Fibroblast of lung (primary cell): ENCODE measurements around the gene NME7. TPM values are rescaled to one million over a fixed set of nuclear protein-coding genes. Genes with fewer than 3 reads are reported as not detected.

Experiments used
- DNase-seq, 2 donors: peaks; one replicate each; pipeline versions ENCODE4 v3.0.0 to v3.0.0-alpha.2; 2010; ENCODE audit warnings: low read depth in 2 of 2
- H2AFZ ChIP-seq: 2 replicates; pipeline ENCODE4 v1.5.1; 2012; ENCODE audit warnings: low read length, control low read depth, inconsistent platforms
- H3K27ac ChIP-seq: 2 replicates; pipeline ENCODE4 v1.5.1; 2011; ENCODE audit warnings: low read length, control low read depth; ENCODE audit not compliant: insufficient read depth
- H3K27me3 ChIP-seq: 2 replicates; pipeline ENCODE4 v1.5.1; 2011; ENCODE audit warnings: mild to moderate bottlenecking, low read length; ENCODE audit not compliant: control insufficient read depth, insufficient read depth
- H3K36me3 ChIP-seq: 2 replicates; pipeline ENCODE4 v1.5.1; 2011; ENCODE audit warnings: low read length; ENCODE audit not compliant: control insufficient read depth, insufficient read depth
- H3K4me1 ChIP-seq: 2 replicates; pipeline ENCODE4 v1.5.1; 2011; ENCODE audit warnings: low read length; ENCODE audit not compliant: control insufficient read depth, insufficient read depth; ENCODE audit errors: extremely low read depth
- H3K4me2 ChIP-seq: 2 replicates; pipeline ENCODE4 v1.5.1; 2011; ENCODE audit warnings: low read length, control low read depth; ENCODE audit not compliant: insufficient read depth; ENCODE audit errors: extremely low read depth
- H3K4me3 ChIP-seq, 4 experiments: fragments of 200-600 bp in 1 of 4; sonication (generic) in 1 of 4; replicated peaks in 1 of 4; 2 replicates each; pipeline ENCODE4 v1.5.1; 2011 to 2016; ENCODE audit warnings: low read length in 4 of 4, low read depth in 3 of 4, mild to moderate bottlenecking in 3 of 4, control low read depth in 2 of 4, inconsistent platforms in 1 of 4, mixed read lengths in 1 of 4; ENCODE audit not compliant: insufficient read depth in 1 of 4; ENCODE audit errors: control extremely low read depth in 1 of 4
- H3K79me2 ChIP-seq: 2 replicates; pipeline ENCODE4 v1.5.1; 2012; ENCODE audit warnings: mild to moderate bottlenecking, low read length, inconsistent platforms; ENCODE audit not compliant: control insufficient read depth, insufficient read depth
- H3K9ac ChIP-seq: 2 replicates; pipeline ENCODE4 v1.5.1; 2011; ENCODE audit warnings: mild to moderate bottlenecking, low read length, control low read depth; ENCODE audit not compliant: insufficient read depth
- H3K9me3 ChIP-seq: 2 replicates; pipeline ENCODE4 v1.5.1; 2012; ENCODE audit warnings: low read depth, low read length; ENCODE audit not compliant: control insufficient read depth, insufficient read depth
- H4K20me1 ChIP-seq: 2 replicates; pipeline ENCODE4 v1.5.1; 2011; ENCODE audit warnings: low read length; ENCODE audit not compliant: control insufficient read depth, insufficient read depth; ENCODE audit errors: extremely low read depth
- CTCF ChIP-seq, 2 donors: IDR thresholded peaks in 1 of 2; conservative IDR thresholded peaks in 1 of 2; 1 replicate in 1 of 2; 2 replicates in 1 of 2; pipeline ENCODE4 v1.5.1; 2011 to 2012; ENCODE audit warnings: low read length in 2 of 2, control low read depth in 1 of 2, inconsistent platforms in 1 of 2, low read depth in 1 of 2, mild to moderate bottlenecking in 1 of 2
- EZH2 ChIP-seq: IDR thresholded peaks from 2 replicates; pipeline ENCODE4 v1.5.1; 2012; ENCODE audit warnings: low read length, control low read depth, mild to moderate bottlenecking; ENCODE audit errors: missing control alignments
- polyA plus RNA-seq, 2 donors: library from polyadenylated mRNA; depleted of rRNA in 1 of 2; stranded (reverse) in 1 of 2; unstranded in 1 of 2; fragments of >200 nt; gene quantifications; 2 replicates each; pipeline ENCODE4 v1.2.1, GENCODE V29; 2011 to 2012; ENCODE audit warnings: missing spikeins in 1 of 2
- total RNA-seq: library from RNA; depleted of rRNA; stranded (reverse); fragments of >200 nt; gene quantifications from 2 replicates; pipeline ENCODE4 v1.2.1, GENCODE V29; 2014

The NME7 gene
- total and polyA plus RNA-seq, 2 donors (not counting 1 experiment from before 2014, with no cell fraction given), result 21.0 to 30.8 TPM

- no peaks in the 10 kb centered on the region for H3K4me1 ChIP-seq
- no peaks in the 10 kb centered on the region for H3K36me3 ChIP-seq
- no peaks in the 10 kb centered on the region for H4K20me1 ChIP-seq
- H3K9me3 ChIP-seq, result no peaks in the 10 kb centered on the region
- H3K79me2 ChIP-seq, result no peaks in the 10 kb centered on the region
- no peak overlapping the region for H3K27ac ChIP-seq
- TF ChIP-seq CTCF (conservative IDR thresholded peaks at IDR 0.05 in 1 of 2, IDR thresholded peaks at IDR 0.05 in 1 of 2; ENCODE audit: low read depth in 1 of 2, low read length in 2 of 2) (no peak), EZH2 (no peak)
- H2AFZ ChIP-seq, result no peak overlapping the region
- H3K4me2 ChIP-seq, result no peak overlapping the region
- DNase-seq, result no peak
- no peak overlapping the region for H3K4me3 ChIP-seq
- no peak overlapping the region for H3K9ac ChIP-seq
- H3K27me3 ChIP-seq, result no peaks in the 10 kb centered on the region
Measured at GRCh38 chr1:169090308-169090899, 277.2 kb downstream of the NME7 start.

- TF ChIP-seq CTCF (conservative IDR thresholded peaks at IDR 0.05 in 1 of 2, IDR thresholded peaks at IDR 0.05 in 1 of 2; ENCODE audit: low read depth in 1 of 2, low read length in 2 of 2) (no peak), EZH2 (no peak)
- no peaks in the 10 kb centered on the region for H3K79me2 ChIP-seq
- no peaks in the 10 kb centered on the region for H4K20me1 ChIP-seq
- DNase-seq, result no peak
- no peaks in the 10 kb centered on the region for H3K9me3 ChIP-seq
- no peak overlapping the region for H3K4me2 ChIP-seq
- H3K27ac ChIP-seq, result no peak overlapping the region
- H2AFZ ChIP-seq, result no peak overlapping the region
- H3K36me3 ChIP-seq, result no peaks in the 10 kb centered on the region
- no peaks in the 10 kb centered on the region for H3K27me3 ChIP-seq
- no peaks in the 10 kb centered on the region for H3K4me1 ChIP-seq
- no peak overlapping the region for H3K9ac ChIP-seq
- H3K4me3 ChIP-seq, result no peak overlapping the region
Measured at GRCh38 chr1:169089776-169090175, 277.8 kb downstream of the NME7 start.

- Histone ChIP-seq H3K9ac (no peak overlapping the region), H3K27ac (no peak overlapping the region), H3K36me3 (no peaks in the 10 kb centered on the region), H3K4me1 (no peaks in the 10 kb centered on the region), H3K9me3 (no peaks in the 10 kb centered on the region), H3K27me3 (no peaks in the 10 kb centered on the region), H4K20me1 (no peaks in the 10 kb centered on the region), H2AFZ (no peak overlapping the region), H3K4me2 (no peak overlapping the region), H3K4me3 (no peak overlapping the region), H3K79me2 (no peaks in the 10 kb centered on the region)
- TF ChIP-seq CTCF (conservative IDR thresholded peaks at IDR 0.05 in 1 of 2, IDR thresholded peaks at IDR 0.05 in 1 of 2; ENCODE audit: low read depth in 1 of 2, low read length in 2 of 2) (no peak), EZH2 (no peak)
- DNase-seq, result no peak
Measured at GRCh38 chr1:169087876-169088275, 279.7 kb downstream of the NME7 start.
